Measurements from ENCODE around the gene CYTH2. TPM values are rescaled to one million over a fixed set of nuclear protein-coding genes. Genes with fewer than 3 reads are reported as not detected.

The CYTH2 gene
- polyA plus RNA-seq, 3 donors = 21.3 to 48.2 (median 21.7) TPM

DNA sequence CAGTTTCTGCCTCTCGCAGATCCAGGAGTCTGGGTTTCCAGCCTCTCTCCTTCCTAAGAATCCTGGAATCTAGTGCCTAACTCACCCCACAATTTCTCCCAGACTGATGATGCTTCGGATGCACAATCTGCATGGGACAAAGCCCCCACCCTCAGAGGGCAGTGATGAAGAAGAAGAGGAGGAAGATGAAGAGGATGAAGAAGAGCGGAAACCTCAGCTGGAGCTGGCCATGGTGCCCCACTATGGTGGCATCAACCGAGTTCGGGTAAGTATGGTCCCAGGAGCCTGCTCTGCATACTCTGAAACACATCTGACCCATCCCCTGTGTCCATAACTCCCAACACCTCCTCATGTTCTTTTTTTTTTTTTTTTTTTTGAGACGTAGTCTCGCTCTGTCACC lies 22.6 kb upstream of the CYTH2 start:
- intact Hi-C loops (cut with micrococcal nuclease) = loop anchor here in 1 of 2 donors (10.0 kb wide), 1 partner anchor 52 kb away; the partner anchor contains the start of genes GRIN2D and KDELR1
- peaks cover 23% of the 10 kb centered on the region for H3K4me1 Mint-ChIP-seq
- Histone ChIP-seq H3K4me3 (replicated peaks in 1 of 3; ENCODE audit: low read depth in 2 of 3, low read length in 3 of 3) (peak overlapping the region; percentile 77 to 99 (median 95)), H3K27ac (ENCODE audit: low read depth in 1 of 2, low read length in 2 of 2) (peak overlapping the region; percentile 82 to 91), H3K79me2 (ENCODE audit: insufficient read depth, low read length) (peaks cover 6% of the 10 kb centered on the region), H3K9me3 (replicated peaks in 1 of 2; ENCODE audit: control insufficient read depth in 1 of 2, insufficient read depth in 1 of 2, low read length in 2 of 2) (peaks cover 0 to 18% of the 10 kb centered on the region in 2 donors), H3K36me3 (replicated peaks in 1 of 2; ENCODE audit: control insufficient read depth in 1 of 2, insufficient read depth in 2 of 2, low read length in 2 of 2) (peaks cover 36 to 44% of the 10 kb centered on the region in 2 donors), H4K20me1 (ENCODE audit: insufficient read depth, low read length) (no peaks in the 10 kb centered on the region), H3K27me3 (ENCODE audit: control insufficient read depth in 2 of 2, insufficient read depth in 2 of 2, low read length in 2 of 2) (peaks cover 24 to 25% of the 10 kb centered on the region in 2 donors), H2AFZ (ENCODE audit: insufficient read depth, low read depth, low read length, poor library complexity, severe bottlenecking) (peak overlapping the region; percentile 100), H3K4me1 (ENCODE audit: control insufficient read depth in 1 of 2, insufficient read depth in 2 of 2, low read length in 2 of 2) (peaks cover 25 to 32% of the 10 kb centered on the region in 2 donors), H3K4me2 (replicated peaks; ENCODE audit: extremely low read depth, low read length, poor library complexity, severe bottlenecking) (peak overlapping the region; percentile 93), H3K9ac (ENCODE audit: insufficient read depth, low read length, poor library complexity, severe bottlenecking) (peak overlapping the region; percentile 77)
- TF ChIP-seq, protein P1, sequence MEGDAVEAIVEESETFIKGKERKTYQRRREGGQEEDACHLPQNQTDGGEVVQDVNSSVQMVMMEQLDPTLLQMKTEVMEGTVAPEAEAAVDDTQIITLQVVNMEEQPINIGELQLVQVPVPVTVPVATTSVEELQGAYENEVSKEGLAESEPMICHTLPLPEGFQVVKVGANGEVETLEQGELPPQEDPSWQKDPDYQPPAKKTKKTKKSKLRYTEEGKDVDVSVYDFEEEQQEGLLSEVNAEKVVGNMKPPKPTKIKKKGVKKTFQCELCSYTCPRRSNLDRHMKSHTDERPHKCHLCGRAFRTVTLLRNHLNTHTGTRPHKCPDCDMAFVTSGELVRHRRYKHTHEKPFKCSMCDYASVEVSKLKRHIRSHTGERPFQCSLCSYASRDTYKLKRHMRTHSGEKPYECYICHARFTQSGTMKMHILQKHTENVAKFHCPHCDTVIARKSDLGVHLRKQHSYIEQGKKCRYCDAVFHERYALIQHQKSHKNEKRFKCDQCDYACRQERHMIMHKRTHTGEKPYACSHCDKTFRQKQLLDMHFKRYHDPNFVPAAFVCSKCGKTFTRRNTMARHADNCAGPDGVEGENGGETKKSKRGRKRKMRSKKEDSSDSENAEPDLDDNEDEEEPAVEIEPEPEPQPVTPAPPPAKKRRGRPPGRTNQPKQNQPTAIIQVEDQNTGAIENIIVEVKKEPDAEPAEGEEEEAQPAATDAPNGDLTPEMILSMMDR (IDR thresholded peaks at IDR 0.05) = no peak
- peak overlapping the region in 4 of 7 donors; percentile 95 to 99 (median 99) for H3K27ac Mint-ChIP-seq
- peaks cover 0 to 16% (median 13%) of the 10 kb centered on the region in 7 donors for H3K9me3 Mint-ChIP-seq
- H3K4me3 Mint-ChIP-seq = peak overlapping the region; percentile 86 to 92
- no peak for DNase-seq
- H3K27me3 Mint-ChIP-seq (ENCODE audit: low read depth in 3 of 3) = peaks cover 19 to 28% (median 25%) of the 10 kb centered on the region in 3 donors
- H3K36me3 Mint-ChIP-seq = peaks cover 49 to 61% of the 10 kb centered on the region in 2 donors
- 80% methylated on average over 1 of the region's 7 CpGs for WGBS (ENCODE audit: insufficient coverage)

DNA sequence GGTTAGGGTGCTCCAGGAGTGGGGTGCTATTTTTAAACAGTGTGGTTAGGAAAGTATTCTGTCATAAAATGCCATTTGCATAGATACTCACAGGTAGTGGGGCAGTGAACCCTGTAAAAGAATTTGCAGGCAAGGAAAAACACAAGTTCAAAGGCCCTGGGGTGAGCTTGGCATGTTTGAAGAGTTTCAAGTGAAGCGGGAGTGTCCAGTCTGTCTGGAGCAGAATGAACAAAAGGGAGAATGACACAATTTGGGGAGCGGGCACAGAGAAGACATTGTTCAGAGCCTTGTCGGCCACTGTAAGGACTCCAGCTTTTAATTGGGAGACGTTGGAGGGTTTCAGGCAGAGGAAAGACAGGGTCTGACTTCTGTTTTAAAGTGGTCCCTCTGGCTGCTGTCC lies 20.6 kb upstream of the CYTH2 start:
- peaks cover 12 to 16% (median 15%) of the 10 kb centered on the region in 3 donors for H3K27me3 Mint-ChIP-seq (ENCODE audit: low read depth in 3 of 3)
- no peak overlapping the region for H3K4me3 ChIP-seq (replicated peaks in 1 of 3; ENCODE audit: low read depth in 2 of 3, low read length in 3 of 3)
- peaks cover 0 to 9% (median 7%) of the 10 kb centered on the region in 7 donors for H3K9me3 Mint-ChIP-seq
- intact Hi-C loops (cut with micrococcal nuclease) = loop anchor here in 1 of 2 donors (10.0 kb wide), 1 partner anchor 54 kb away; the partner anchor contains the start of genes GRIN2D and KDELR1
- no peak overlapping the region for H3K27ac ChIP-seq (ENCODE audit: low read depth in 1 of 2, low read length in 2 of 2)
- peak overlapping the region in 1 of 7 donors; percentile 12 for H3K27ac Mint-ChIP-seq
- H3K9me3 ChIP-seq (replicated peaks in 1 of 2; ENCODE audit: control insufficient read depth in 1 of 2, insufficient read depth in 1 of 2, low read length in 2 of 2) = peaks cover 0 to 12% of the 10 kb centered on the region in 2 donors
- H3K4me1 ChIP-seq (ENCODE audit: control insufficient read depth in 1 of 2, insufficient read depth in 2 of 2, low read length in 2 of 2) = peaks cover 25 to 32% of the 10 kb centered on the region in 2 donors
- H4K20me1 ChIP-seq (ENCODE audit: insufficient read depth, low read length) = no peaks in the 10 kb centered on the region
- H3K4me2 ChIP-seq (replicated peaks; ENCODE audit: extremely low read depth, low read length, poor library complexity, severe bottlenecking) = no peak overlapping the region
- peaks cover 17% of the 10 kb centered on the region in 2 donors for H3K27me3 ChIP-seq (ENCODE audit: control insufficient read depth in 2 of 2, insufficient read depth in 2 of 2, low read length in 2 of 2)
- peaks cover 6% of the 10 kb centered on the region for H3K79me2 ChIP-seq (ENCODE audit: insufficient read depth, low read length)
- no peak for DNase-seq
- no peak overlapping the region for H3K9ac ChIP-seq (ENCODE audit: insufficient read depth, low read length, poor library complexity, severe bottlenecking)
- H2AFZ ChIP-seq (ENCODE audit: insufficient read depth, low read depth, low read length, poor library complexity, severe bottlenecking) = no peak overlapping the region
- WGBS (ENCODE audit: insufficient coverage) = 98% methylated on average over 4 of the region's 4 CpGs
- TF ChIP-seq, protein P1 (IDR thresholded peaks at IDR 0.05) = no peak
- H3K36me3 Mint-ChIP-seq = peaks cover 59 to 73% of the 10 kb centered on the region in 2 donors
- H3K4me1 Mint-ChIP-seq = peaks cover 22% of the 10 kb centered on the region
- H3K4me3 Mint-ChIP-seq = no peak overlapping the region
- H3K36me3 ChIP-seq (replicated peaks in 1 of 2; ENCODE audit: control insufficient read depth in 1 of 2, insufficient read depth in 2 of 2, low read length in 2 of 2) = peaks cover 52 to 63% of the 10 kb centered on the region in 2 donors
